Sigmoid colon (tissue), 7 donors: ENCODE measurements around the gene IL24. TPM values are rescaled to one million over a fixed set of nuclear protein-coding genes. Genes with fewer than 3 reads are reported as not detected.
"Not testable (repeated sequence)": the region's sequence is repeated elsewhere in the genome, so short reads cannot be mapped to it uniquely, and the experiment has no call there.

Experiments used
- DNase-seq: peaks from one replicate; pipeline ENCODE4 v3.0.0-alpha.2; 2019
- H3K27ac ChIP-seq, 4 donors: fragments of 200-600 bp; sonication (generic); one replicate each; pipeline ENCODE4 v1.5.1; 2016 to 2019; ENCODE audit warnings: mild to moderate bottlenecking in 1 of 4
- H3K27me3 ChIP-seq, 3 donors: fragments of 200-600 bp; sonication (generic); one replicate each; pipeline ENCODE4 v1.5.1; 2019; ENCODE audit warnings: mild to moderate bottlenecking in 1 of 3
- H3K36me3 ChIP-seq, 4 donors: fragments of 200-600 bp; sonication (generic); one replicate each; pipeline ENCODE4 v1.5.1; 2016 to 2019
- H3K4me1 ChIP-seq, 4 donors: fragments of 200-600 bp; sonication (generic); one replicate each; pipeline ENCODE4 v1.5.1; 2017 to 2019
- H3K4me3 ChIP-seq, 4 donors: fragments of 200-600 bp; sonication (generic); one replicate each; pipeline ENCODE4 v1.5.1; 2017 to 2019; ENCODE audit warnings: mild to moderate bottlenecking in 2 of 4, moderate library complexity in 1 of 4
- H3K9me3 ChIP-seq, 4 donors: fragments of 200-600 bp in 3 of 4; sonication (generic) in 3 of 4; one replicate each; pipeline versions ENCODE4 v1.5.1 to v1.6.1; 2013 to 2019
- CTCF ChIP-seq, 4 experiments: fragments of 450-650 bp in 3 of 4; fragments of 200-600 bp in 1 of 4; IDR thresholded peaks; one replicate each; pipeline ENCODE4 v1.5.1; 2016 to 2019; ENCODE audit warnings: antibody characterized with exemption in 4 of 4, mild to moderate bottlenecking in 3 of 4, moderate library complexity in 2 of 4
- EP300 ChIP-seq, 4 donors: sonication (generic); formaldehyde crosslinking; IDR thresholded peaks; one replicate each; pipeline ENCODE4 v1.6.1; 2017; ENCODE audit warnings: antibody characterized with exemption in 4 of 4
- POLR2A ChIP-seq, 2 donors: fragments of 450-650 bp; IDR thresholded peaks; one replicate each; pipeline ENCODE4 v1.6.1; 2016; ENCODE audit warnings: antibody characterized with exemption in 2 of 2, mild to moderate bottlenecking in 2 of 2, moderate library complexity in 2 of 2
- POLR2AphosphoS5 ChIP-seq, 4 donors: sonication (generic); formaldehyde crosslinking; IDR thresholded peaks; one replicate each; pipeline ENCODE4 v1.6.1; 2017; ENCODE audit warnings: antibody characterized with exemption in 4 of 4
- whole genome bisulfite sequencing, 2 donors: extraction: QIAGEN DNeasy Blood & Tissue Kit; methylation state at CpG; one replicate each; pipeline ENCODE4 v1.1.7; 2013; 5-methylcytosine and 5-hydroxymethylcytosine counted together
- intact Hi-C: fragments of 100-400 bp; cut with DNase I; formaldehyde crosslinking; loops from one replicate; pipeline ENCODE4 v1.15.1; 2023
- polyA plus RNA-seq, 3 donors: library from polyadenylated mRNA; stranded (reverse); fragments of 200-250 nt; gene quantifications; one replicate each; pipeline ENCODE4 v1.2.3, GENCODE V29; 2013
- total RNA-seq, 4 donors: library from RNA; depleted of rRNA; stranded (reverse); fragments of >200 nt; gene quantifications; one replicate each; pipeline ENCODE4 v1.1.0, GENCODE V29; 2016
- donor health status: healthy with polysubstance abuse.
- donor health status: Bipolar disorder and iron deficiency.
- donor health status: healthy.

The IL24 gene
- not detected for total RNA-seq
- under 1 TPM in 2 of 3 donors, not detected in 1; 0.36 to 0.46 TPM for polyA plus RNA-seq

GRCh38 chr1:206897175-206897574 lies at the start of gene IL24:
TSS of gene IL24 (plus strand) at chr1:206897443. CDS start at chr1:206897833, 390 bp downstream.
- Histone ChIP-seq H3K4me1 (no peaks in the 10 kb centered on the region), H3K36me3 (no peaks in the 10 kb centered on the region), H3K27ac (no peak within 1 kb of the TSS), H3K9me3 (no peaks in the 10 kb centered on the region), H3K4me3 (no peak within 1 kb of the TSS), H3K27me3 (no peaks in the 10 kb centered on the region)
- WGBS, 2 donors, result 77 to 88% methylated on average over 4 of the region's 4 CpGs
- TF ChIP-seq POLR2AphosphoS5 (IDR thresholded peaks at IDR 0.05) (no peak), EP300 (IDR thresholded peaks at IDR 0.05) (no peak), POLR2A (IDR thresholded peaks at IDR 0.05) (no peak), CTCF (IDR thresholded peaks at IDR 0.05) (no peak)
- intact Hi-C loops, result no loop called here
- no peak for DNase-seq

- Histone ChIP-seq H3K9me3 (no peaks in the 10 kb centered on the region), H3K27ac (no peak overlapping the region), H3K36me3 (no peaks in the 10 kb centered on the region), H3K4me1 (no peaks in the 10 kb centered on the region), H3K27me3 (no peaks in the 10 kb centered on the region), H3K4me3 (no peak overlapping the region)
- WGBS, 2 donors, result 92 to 94% methylated on average over 1 of the region's 1 CpG
- no peak for DNase-seq
- TF ChIP-seq POLR2AphosphoS5 (IDR thresholded peaks at IDR 0.05) (no peak), POLR2A (IDR thresholded peaks at IDR 0.05) (no peak), EP300 (IDR thresholded peaks at IDR 0.05) (no peak), CTCF (IDR thresholded peaks at IDR 0.05) (no peak)
- intact Hi-C loops, result no loop called here
Measured at GRCh38 chr1:206847946-206848345, 49.3 kb upstream of the IL24 start.

GRCh38 chr1:206850401-206850800 lies 46.8 kb upstream of the IL24 start:
- intact Hi-C loops, result no loop called here
- WGBS, 2 donors, result 79 to 87% methylated on average over 2 of the region's 2 CpGs
- TF ChIP-seq EP300 (IDR thresholded peaks at IDR 0.05), result no peak
- no peak for TF ChIP-seq CTCF (IDR thresholded peaks at IDR 0.05)
- no peak for TF ChIP-seq POLR2AphosphoS5 (IDR thresholded peaks at IDR 0.05)
- TF ChIP-seq POLR2A (IDR thresholded peaks at IDR 0.05), result no peak

GRCh38 chr1:206851341-206852010 lies 45.8 kb upstream of the IL24 start:
- Histone ChIP-seq H3K9me3 (no peaks in the 10 kb centered on the region), H3K4me3 (no peak overlapping the region), H3K27ac (no peak overlapping the region), H3K4me1 (no peaks in the 10 kb centered on the region), H3K36me3 (no peaks in the 10 kb centered on the region), H3K27me3 (no peaks in the 10 kb centered on the region)
- intact Hi-C loops, result no loop called here
- WGBS, 2 donors, result 66 to 78% methylated on average over 5 of the region's 5 CpGs
- DNase-seq, result no peak
- TF ChIP-seq POLR2A (IDR thresholded peaks at IDR 0.05), result no peak
- no peak for TF ChIP-seq EP300 (IDR thresholded peaks at IDR 0.05)
- TF ChIP-seq CTCF (IDR thresholded peaks at IDR 0.05), result no peak
- TF ChIP-seq POLR2AphosphoS5 (IDR thresholded peaks at IDR 0.05), result no peak

More at GRCh38 chr1:206850401-206850800, 46.8 kb upstream of the IL24 start:
- Histone ChIP-seq H3K36me3 (no peaks in the 10 kb centered on the region), H3K4me3 (no peak overlapping the region), H3K4me1 (no peaks in the 10 kb centered on the region), H3K27ac (no peak overlapping the region), H3K27me3 (no peaks in the 10 kb centered on the region), H3K9me3 (no peaks in the 10 kb centered on the region)
- no peak for DNase-seq

GRCh38 chr1:206852662-206853061 lies 44.6 kb upstream of the IL24 start:
- H3K9me3 ChIP-seq, H3K4me3 ChIP-seq, H3K27me3 ChIP-seq, H3K4me1 ChIP-seq, H3K36me3 ChIP-seq, intact Hi-C loops, H3K27ac ChIP-seq, DNase-seq: not testable (repeated sequence)
- 94 to 96% methylated on average over 2 of the region's 2 CpGs for WGBS, 2 donors

GRCh38 chr1:206853696-206854095 lies 43.5 kb upstream of the IL24 start:
- H3K9me3 ChIP-seq, intact Hi-C loops, H3K4me3 ChIP-seq, H3K27me3 ChIP-seq, H3K27ac ChIP-seq, H3K36me3 ChIP-seq, DNase-seq, H3K4me1 ChIP-seq: not testable (repeated sequence)
